CD4-positive, CD25-positive, alpha-beta regulatory T cell (primary cell): ENCODE data around the gene RBL2. TPM values are rescaled to one million over a fixed set of nuclear protein-coding genes. Genes with fewer than 3 reads are reported as not detected.
A peak's percentile ranks its signal among the peaks of the same experiment; 100 is the strongest.
"Not testable (repeated sequence)": the region's sequence is repeated elsewhere in the genome, so short reads cannot be mapped to it uniquely, and the experiment has no call there.

Experiments
- ATAC-seq, 2 donors: fragments of 150-1000 bp; cut with Tn5 transposase; one replicate each; pipeline ENCODE4 v1.10.0; 2021; ENCODE audit warnings: low read depth in 2 of 2, moderate number of reproducible peaks in 2 of 2, moderate library complexity in 1 of 2
- DNase-seq, 3 donors: peaks; one replicate each; pipeline versions ENCODE4 v3.0.0 to v3.0.0-alpha.2; 2012 to 2022; ENCODE audit warnings: mixed read lengths in 1 of 3
- H3K27ac ChIP-seq: one replicate; pipeline ENCODE4 v1.7.0; 2013; ENCODE audit warnings: mild to moderate bottlenecking, low read length; ENCODE audit not compliant: insufficient read depth, poor library complexity, severe bottlenecking
- H3K27me3 ChIP-seq: one replicate; pipeline ENCODE4 v1.7.0; 2013; ENCODE audit warnings: low read length; ENCODE audit not compliant: control insufficient read depth, insufficient read depth
- H3K36me3 ChIP-seq: one replicate; pipeline ENCODE4 v1.7.0; 2013; ENCODE audit warnings: mild to moderate bottlenecking, low read length, moderate library complexity; ENCODE audit not compliant: control insufficient read depth, insufficient read depth
- H3K4me1 ChIP-seq: 2 replicates; pipeline ENCODE4 v1.7.0; 2013; ENCODE audit warnings: mild to moderate bottlenecking, low read length; ENCODE audit not compliant: insufficient read depth, control insufficient read depth, poor library complexity, severe bottlenecking
- H3K4me3 ChIP-seq: one replicate; pipeline ENCODE4 v1.7.0; 2013; ENCODE audit warnings: low read depth, mild to moderate bottlenecking, low read length, moderate library complexity
- H3K9me3 ChIP-seq, 2 experiments: 1 replicate in 1 of 2; 2 replicates in 1 of 2; pipeline ENCODE4 v1.7.0; 2013; ENCODE audit warnings: low read length in 2 of 2, mild to moderate bottlenecking in 1 of 2, moderate library complexity in 1 of 2; ENCODE audit not compliant: control insufficient read depth in 2 of 2
- H3K27ac Mint-ChIP-seq, 3 donors: one replicate each; pipeline ENCODE4 v1.8.0; 2020 to 2022; ENCODE audit warnings: mild to moderate bottlenecking in 3 of 3, mixed read lengths in 3 of 3, moderate library complexity in 2 of 3
- H3K27me3 Mint-ChIP-seq: one replicate; pipeline ENCODE4 v1.8.0; 2022; ENCODE audit warnings: mild to moderate bottlenecking, mixed read lengths
- H3K36me3 Mint-ChIP-seq: one replicate; pipeline ENCODE4 v1.8.0; 2020; ENCODE audit warnings: mixed read lengths
- H3K4me1 Mint-ChIP-seq, 4 donors: one replicate each; pipeline ENCODE4 v1.8.0; 2020 to 2022; ENCODE audit warnings: mixed read lengths in 4 of 4, mild to moderate bottlenecking in 1 of 4
- H3K4me3 Mint-ChIP-seq, 4 donors: one replicate each; pipeline ENCODE4 v1.8.0; 2020 to 2022; ENCODE audit warnings: mild to moderate bottlenecking in 4 of 4, mixed read lengths in 4 of 4, moderate library complexity in 3 of 4
- H3K9me3 Mint-ChIP-seq, 7 donors: one replicate each; pipeline ENCODE4 v1.8.0; 2020 to 2022; ENCODE audit warnings: mixed read lengths in 7 of 7, mild to moderate bottlenecking in 3 of 7, moderate library complexity in 2 of 7
- polyA plus RNA-seq, 4 donors: library from polyadenylated mRNA; unstranded; fragments of 300-500 nt; fragmentation: Illumina TruSeq; gene quantifications; one replicate each; pipeline ENCODE4 v1.2.3, GENCODE V29; 2021
- total RNA-seq: library from RNA; stranded (reverse); gene quantifications from one replicate; pipeline ENCODE4 v1.2.3, GENCODE V29; 2022

The RBL2 gene
- total and polyA plus RNA-seq, 5 donors from 2014 or later: 168 to 215 (median 208) TPM

DNA sequence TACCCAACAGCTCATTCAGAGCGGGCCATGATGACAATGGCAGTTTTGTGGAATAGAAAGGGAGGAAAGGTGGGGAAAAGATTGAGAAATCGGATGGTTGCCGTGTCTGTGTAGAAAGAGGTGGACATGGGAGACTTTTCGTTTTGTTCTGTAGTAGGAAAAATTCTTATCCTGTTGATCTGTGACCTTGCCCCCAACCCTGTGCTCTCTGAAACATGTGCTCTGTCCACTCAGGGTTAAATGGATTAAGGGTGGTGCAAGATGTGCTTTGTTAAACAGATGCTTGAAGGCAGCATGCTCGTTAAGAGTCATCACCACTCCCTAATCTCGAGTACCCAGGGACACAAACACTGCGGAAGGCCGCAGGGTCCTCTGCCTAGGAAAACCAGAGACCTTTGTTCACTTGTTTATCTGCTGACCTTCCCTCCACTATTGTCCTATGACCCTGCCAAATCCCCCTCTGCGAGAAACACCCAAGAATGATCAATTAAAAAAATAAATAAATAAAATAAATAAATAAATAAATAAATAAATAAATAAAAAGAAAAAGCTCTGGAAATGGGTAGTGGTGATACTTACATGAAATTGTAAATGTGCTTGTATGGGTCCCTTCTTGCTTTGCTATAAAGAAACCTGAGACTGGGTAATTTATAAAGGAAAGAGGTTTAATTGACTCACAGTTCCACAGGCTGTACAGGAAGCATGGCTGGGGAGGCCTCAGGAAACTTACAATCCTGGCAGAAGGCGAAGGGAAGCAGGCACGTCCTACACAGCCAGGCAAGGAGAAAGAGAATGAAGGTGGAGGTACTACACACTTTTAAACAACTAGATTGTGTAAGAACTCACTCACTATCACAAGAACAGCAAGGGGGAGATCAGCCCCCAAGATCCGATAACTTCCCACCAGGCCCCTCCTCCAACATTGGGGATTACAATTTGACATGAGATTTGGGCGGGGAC, 105.8 kb downstream of the RBL2 start:
- not testable (repeated sequence) for H3K27me3 Mint-ChIP-seq, ATAC-seq, H3K9me3 Mint-ChIP-seq, H3K9me3 ChIP-seq, H3K36me3 Mint-ChIP-seq, DNase-seq, H3K4me3 ChIP-seq, H3K27me3 ChIP-seq, H3K36me3 ChIP-seq, H3K27ac ChIP-seq
- H3K27ac Mint-ChIP-seq: peak overlapping the region in 1 of 3 donors; percentile 63
- H3K4me3 Mint-ChIP-seq: peak overlapping the region in 1 of 4 donors; percentile 12
- H3K4me1 Mint-ChIP-seq: peaks cover 17 to 52% (median 30%) of the 10 kb centered on the region in 4 donors
- H3K4me1 ChIP-seq: peaks cover 28% of the 10 kb centered on the region

Other genes starting within 250 kb of the RBL2 start
- 60.0 TPM for gene AKTIP, start 68.7 kb downstream of the RBL2 start, total RNA-seq
- 100 to 1,000 TPM in 1 of 4 donors, 10 to 100 TPM in 3; 74.1 to 109 (median 83.7) TPM for gene AKTIP, start 68.7 kb downstream of the RBL2 start, polyA plus RNA-seq